OCI-LY1 (cell line): ENCODE results near the gene ZC3H11A.
A peak's percentile ranks its signal among the peaks of the same experiment; 100 is the strongest.
"Not testable (repeated sequence)": the region's sequence is repeated elsewhere in the genome, so short reads cannot be mapped to it uniquely, and the experiment has no call there.

Source experiments
- H2AFZ ChIP-seq: fragments of 200-600 bp; sonication (generic), shearing (Covaris generic); 2 replicates; pipeline ENCODE4 v1.6.0; 2014; ENCODE audit warnings: antibody characterized with exemption, mild to moderate bottlenecking, low read length
- H3F3A ChIP-seq: fragments of 200-600 bp; sonication (generic), shearing (Covaris generic); 2 replicates; pipeline ENCODE4 v1.6.0; 2014; ENCODE audit warnings: mild to moderate bottlenecking, antibody characterized with exemption, low read length, moderate library complexity; ENCODE audit not compliant: insufficient read depth
- H3K27ac ChIP-seq: fragments of 200-600 bp; sonication (generic); 2 replicates; pipeline ENCODE4 v1.5.1; 2014; ENCODE audit warnings: low read length, mixed run types, mild to moderate bottlenecking, low read depth; ENCODE audit not compliant: poor library complexity, severe bottlenecking
- H3K27me3 ChIP-seq: fragments of 200-600 bp; sonication (generic); 2 replicates; pipeline ENCODE4 v1.6.0; 2014; ENCODE audit warnings: antibody characterized with exemption, mild to moderate bottlenecking, low read length, moderate library complexity; ENCODE audit not compliant: insufficient read depth
- H3K36me3 ChIP-seq: fragments of 200-600 bp; sonication (generic); 2 replicates; pipeline ENCODE4 v1.6.1; 2014; ENCODE audit warnings: mild to moderate bottlenecking, antibody characterized with exemption, low read length, moderate library complexity, mixed read lengths; ENCODE audit not compliant: insufficient read depth
- H3K4me1 ChIP-seq: fragments of 200-600 bp; sonication (generic); 2 replicates; pipeline ENCODE4 v1.5.1; 2014; ENCODE audit warnings: mild to moderate bottlenecking, low read length, moderate library complexity; ENCODE audit not compliant: insufficient read depth, severe bottlenecking
- H3K4me2 ChIP-seq: fragments of 200-600 bp; sonication (generic), shearing (Covaris generic); 2 replicates; pipeline ENCODE4 v1.6.1; 2014; ENCODE audit warnings: low read length
- H3K4me3 ChIP-seq: fragments of 200-600 bp; sonication (generic); 2 replicates; pipeline ENCODE4 v1.5.1; 2014; ENCODE audit warnings: low read length, low read depth, mild to moderate bottlenecking, mixed read lengths; ENCODE audit not compliant: poor library complexity, severe bottlenecking
- H3K79me2 ChIP-seq: fragments of 200-600 bp; shearing (Covaris generic); 2 replicates; pipeline ENCODE4 v1.6.1; 2016; ENCODE audit warnings: mixed run types, low read length, mixed read lengths; ENCODE audit not compliant: insufficient read depth
- H3K9ac ChIP-seq: fragments of 200-600 bp; sonication (generic), shearing (Covaris generic); 2 replicates; pipeline ENCODE4 v1.6.1; 2014; ENCODE audit warnings: mild to moderate bottlenecking, low read length, mixed read lengths
- H3K9me2 ChIP-seq: fragments of 200-600 bp; sonication (generic), shearing (Covaris generic); 2 replicates; pipeline ENCODE4 v1.6.1; 2014; ENCODE audit warnings: low read depth, mild to moderate bottlenecking, low read length, mixed read lengths
- H3K9me3 ChIP-seq: fragments of 200-600 bp; shearing (Covaris generic); 2 replicates; pipeline ENCODE4 v1.6.1; 2014; ENCODE audit warnings: low read length, mixed read lengths
- H4K20me1 ChIP-seq: fragments of 200-600 bp; sonication (generic), shearing (Covaris generic); 2 replicates; pipeline ENCODE4 v1.6.0; 2016; ENCODE audit warnings: mild to moderate bottlenecking, low read length; ENCODE audit not compliant: insufficient read depth
- CTCF ChIP-seq: fragments of 200-600 bp; sonication (generic), shearing (Covaris generic); IDR thresholded peaks from 2 replicates; pipeline ENCODE4 v1.5.1; 2017; ENCODE audit warnings: mild to moderate bottlenecking, antibody characterized with exemption, low read length, moderate library complexity, mixed read lengths
- EZH2 ChIP-seq: fragments of 200-600 bp; sonication (generic), shearing (Covaris generic); IDR thresholded peaks from 2 replicates; pipeline ENCODE4 v1.8.0; 2017; ENCODE audit warnings: borderline replicate concordance, mixed run types, mild to moderate bottlenecking, antibody characterized with exemption, low read length, moderate library complexity, mixed read lengths

ZC3H11A gene

GRCh38 chr1:203789966-203790365, 5.5 kb upstream of the ZC3H11A start:
- no peaks in the 10 kb centered on the region for H3K27me3 ChIP-seq
- H2AFZ ChIP-seq, result peak overlapping the region; percentile 81; the same call in 1 of the 2 replicates
- 0 out of 2 replicates have a peak, but pooled peaks cover 3% of the 10 kb centered on the region for H3K9me3 ChIP-seq
- no peak for TF ChIP-seq EZH2
- TF ChIP-seq CTCF, result no peak
- no peak overlapping the region for H3K4me3 ChIP-seq
- H3K9me2 ChIP-seq, result no peaks in the 10 kb centered on the region
- H3F3A ChIP-seq, result no peaks in the 10 kb centered on the region
- no peak overlapping the region for H3K9ac ChIP-seq
- no peaks in the 10 kb centered on the region for H4K20me1 ChIP-seq
- peak overlapping the region; percentile 24; the same call in 1 of the 2 replicates for H3K4me2 ChIP-seq
- no peaks in the 10 kb centered on the region for H3K79me2 ChIP-seq
- H3K27ac ChIP-seq, result peak overlapping the region; percentile 77
- peaks cover 19% of the 10 kb centered on the region for H3K4me1 ChIP-seq
- no peaks in the 10 kb centered on the region; the same call in 1 of the 2 replicates for H3K36me3 ChIP-seq

- no peaks in the 10 kb centered on the region for H3K9me3 ChIP-seq
- peaks cover 6% of the 10 kb centered on the region for H3K79me2 ChIP-seq
- H3K4me3 ChIP-seq, result no peak overlapping the region
- H3K27ac ChIP-seq, result peak overlapping the region; percentile 10
- no peak overlapping the region for H3K4me2 ChIP-seq
- H4K20me1 ChIP-seq, result no peaks in the 10 kb centered on the region
- H3K36me3 ChIP-seq, result no peaks in the 10 kb centered on the region
- H3F3A ChIP-seq, result no peaks in the 10 kb centered on the region
- H3K9me2 ChIP-seq, result no peaks in the 10 kb centered on the region
- H2AFZ ChIP-seq, result no peak overlapping the region
- no peak overlapping the region for H3K9ac ChIP-seq
- peaks cover 24% of the 10 kb centered on the region for H3K4me1 ChIP-seq
- TF ChIP-seq EZH2, result no peak
- TF ChIP-seq CTCF, result no peak
- H3K27me3 ChIP-seq, result no peaks in the 10 kb centered on the region
These were observed 3.9 kb upstream of the ZC3H11A start for GRCh38 chr1:203791498-203791897.

- Histone ChIP-seq H3K9me2 (no peaks in the 10 kb centered on the region), H3K4me2 (no peak overlapping the region), H3K27me3 (no peaks in the 10 kb centered on the region), H2AFZ (no peak overlapping the region), H3K4me1 (peaks cover 34% of the 10 kb centered on the region), H3K27ac (no peak overlapping the region), H3K36me3 (peaks cover 9% of the 10 kb centered on the region), H3K9ac (no peak overlapping the region), H3K9me3 (no peaks in the 10 kb centered on the region), H3K79me2 (peaks cover 16% of the 10 kb centered on the region), H4K20me1 (no peaks in the 10 kb centered on the region), H3K4me3 (no peak overlapping the region), H3F3A (no peaks in the 10 kb centered on the region)
- TF ChIP-seq CTCF, result no peak
- TF ChIP-seq EZH2, result no peak
These were observed 2.9 kb upstream of the ZC3H11A start for GRCh38 chr1:203792486-203792885.

GRCh38 chr1:203793561-203793960, 1.9 kb upstream of the ZC3H11A start:
- not testable (repeated sequence) for H2AFZ ChIP-seq, H3K9ac ChIP-seq, H3F3A ChIP-seq, H3K4me3 ChIP-seq, H3K9me3 ChIP-seq, H4K20me1 ChIP-seq, H3K27me3 ChIP-seq, H3K4me2 ChIP-seq, H3K9me2 ChIP-seq
- Histone ChIP-seq H3K36me3 (peaks cover 19% of the 10 kb centered on the region), H3K79me2 (peaks cover 27% of the 10 kb centered on the region), H3K27ac (peak overlapping the region; percentile 7), H3K4me1 (peaks cover 35% of the 10 kb centered on the region)
